ENCODE data around the gene SUPT7L. TPM values are rescaled to one million over a fixed set of nuclear protein-coding genes. Genes with fewer than 3 reads are reported as not detected.

The SUPT7L gene
- total and polyA plus RNA-seq, 4 donors, result 22.0 to 40.0 (median 26.7) TPM

DNA sequence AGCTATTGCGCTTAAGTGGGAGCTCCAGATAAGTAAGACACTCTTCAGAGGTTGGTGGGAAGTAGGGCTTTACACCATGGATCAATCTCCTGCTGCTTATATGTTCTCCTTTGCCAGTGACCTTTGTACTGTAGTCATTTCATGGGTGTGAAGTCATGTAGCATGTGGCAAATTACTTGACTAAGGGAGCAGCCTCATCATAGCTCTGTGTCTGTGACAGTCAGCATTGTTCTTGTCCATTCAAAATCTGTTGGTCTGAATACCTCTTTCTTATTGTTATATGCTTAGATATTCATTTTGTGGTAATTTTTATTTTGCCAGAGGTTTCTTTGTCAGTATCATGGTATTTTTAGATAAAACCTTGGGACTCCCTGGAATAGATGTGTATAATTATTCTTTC, 18.4 kb upstream of the SUPT7L start:
- ATAC-seq (ENCODE audit: insufficient read depth, low FRiP score), result no peak
- WGBS, 2 donors, result 88 to 93% methylated on average over 1 of the region's 1 CpG
- no peak overlapping the region for H3K9ac ChIP-seq (ENCODE audit: insufficient read depth in 1 of 2, low read length in 2 of 2)

GRCh38 chr2:27680571-27680970, 17.2 kb upstream of the SUPT7L start:
- no peak overlapping the region for H3K27ac ChIP-seq (ENCODE audit: low read depth in 1 of 2, low read length in 1 of 2)
- no peaks in the 10 kb centered on the region for H3K9me3 ChIP-seq (ENCODE audit: control insufficient read depth in 4 of 4, insufficient read depth in 3 of 4, low read length in 3 of 4)
- WGBS, 2 donors, result 95 to 97% methylated on average over 2 of the region's 2 CpGs
- H3K36me3 ChIP-seq (ENCODE audit: control insufficient read depth in 4 of 4, insufficient read depth in 4 of 4, low read length in 4 of 4), result peaks cover 10 to 33% (median 24%) of the 10 kb centered on the region in 4 donors
- peaks cover 0 to 2% (median 0%) of the 10 kb centered on the region in 5 donors for H3K4me1 ChIP-seq (ENCODE audit: control insufficient read depth in 5 of 5, insufficient read depth in 5 of 5, low read length in 5 of 5)
- H3K9ac ChIP-seq (ENCODE audit: insufficient read depth in 1 of 2, low read length in 2 of 2), result no peak overlapping the region
- H3K27me3 ChIP-seq (ENCODE audit: control insufficient read depth in 3 of 3, insufficient read depth in 3 of 3, low read length in 2 of 3), result no peaks in the 10 kb centered on the region
- no peak for TF ChIP-seq CTCF (IDR thresholded peaks at IDR 0.05; ENCODE audit: control extremely low read depth, extremely low read depth)
- no peak overlapping the region for H3K4me3 ChIP-seq
- no peak for ATAC-seq (ENCODE audit: insufficient read depth, low FRiP score)
- DNase-seq, result no peak

More for the DNA sequence above, 18.4 kb upstream of the SUPT7L start:
- Histone ChIP-seq H3K27ac (ENCODE audit: low read depth in 1 of 2, low read length in 1 of 2) (no peak overlapping the region), H3K9me3 (ENCODE audit: control insufficient read depth in 4 of 4, insufficient read depth in 3 of 4, low read length in 3 of 4) (no peaks in the 10 kb centered on the region), H3K4me1 (ENCODE audit: control insufficient read depth in 5 of 5, insufficient read depth in 5 of 5, low read length in 5 of 5) (peaks cover 0 to 2% (median 0%) of the 10 kb centered on the region in 5 donors), H3K4me3 (no peak overlapping the region), H3K36me3 (ENCODE audit: control insufficient read depth in 4 of 4, insufficient read depth in 4 of 4, low read length in 4 of 4) (peaks cover 10 to 37% (median 21%) of the 10 kb centered on the region in 4 donors), H3K27me3 (ENCODE audit: control insufficient read depth in 3 of 3, insufficient read depth in 3 of 3, low read length in 2 of 3) (no peaks in the 10 kb centered on the region)
- DNase-seq, result no peak
- no peak for TF ChIP-seq CTCF (IDR thresholded peaks at IDR 0.05; ENCODE audit: control extremely low read depth, extremely low read depth)

DNA sequence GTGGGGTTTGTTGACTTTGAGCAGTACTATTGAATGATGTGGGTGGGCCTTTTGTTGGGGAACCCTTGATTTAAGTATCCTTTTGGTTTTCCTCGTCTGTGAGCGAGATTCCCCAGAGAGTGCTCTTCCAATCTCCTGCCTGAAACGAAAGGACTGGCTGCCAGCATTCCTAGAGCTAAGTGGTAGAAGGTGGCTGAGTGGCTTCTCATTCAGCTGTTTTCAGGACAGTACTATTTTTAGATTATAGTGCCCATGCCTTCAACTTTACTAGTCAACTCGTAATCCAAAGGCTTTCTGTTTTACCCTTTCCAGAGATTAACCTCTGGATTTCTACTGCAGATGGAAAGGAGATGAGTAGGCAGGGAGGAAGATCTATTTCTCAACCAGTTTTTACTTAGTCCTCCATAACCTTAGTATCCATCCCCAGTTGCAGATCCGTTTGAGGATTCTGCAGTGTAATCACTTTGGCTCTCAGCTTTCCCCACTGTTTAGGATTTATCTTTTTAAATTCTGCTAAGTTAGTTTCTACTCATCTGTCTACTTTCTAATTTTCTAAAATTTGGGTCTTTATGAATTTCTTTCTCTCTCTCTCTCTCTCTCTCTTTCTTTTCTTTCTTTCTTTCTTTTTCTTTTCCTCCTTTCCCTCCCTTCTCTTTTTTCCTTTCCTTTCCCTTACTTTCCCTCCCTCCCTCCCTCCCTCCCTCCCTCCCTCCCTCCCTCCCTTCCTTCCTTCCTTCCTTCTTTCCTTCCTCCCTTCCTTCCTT, 9.5 kb upstream of the SUPT7L start:
- Histone ChIP-seq H3K9me3 (ENCODE audit: control insufficient read depth in 4 of 4, insufficient read depth in 3 of 4, low read length in 3 of 4) (no peaks in the 10 kb centered on the region), H3K27ac (ENCODE audit: low read depth in 1 of 2, low read length in 1 of 2) (no peak overlapping the region), H3K36me3 (ENCODE audit: control insufficient read depth in 4 of 4, insufficient read depth in 4 of 4, low read length in 4 of 4) (peaks cover 13 to 27% (median 16%) of the 10 kb centered on the region in 4 donors), H3K9ac (ENCODE audit: insufficient read depth in 1 of 2, low read length in 2 of 2) (no peak overlapping the region), H3K27me3 (ENCODE audit: control insufficient read depth in 3 of 3, insufficient read depth in 3 of 3, low read length in 2 of 3) (no peaks in the 10 kb centered on the region), H3K4me1 (ENCODE audit: control insufficient read depth in 5 of 5, insufficient read depth in 5 of 5, low read length in 5 of 5) (no peaks in the 10 kb centered on the region), H3K4me3 (no peak overlapping the region)
- no peak for TF ChIP-seq CTCF (IDR thresholded peaks at IDR 0.05; ENCODE audit: control extremely low read depth, extremely low read depth)
- DNase-seq (no peak), ATAC-seq (ENCODE audit: insufficient read depth, low FRiP score) (no peak)
- WGBS, 2 donors, result 82 to 88% methylated on average over 5 of the region's 5 CpGs

Measured in lung (tissue), 12 donors.